GM12891 (cell line): ENCODE data around the gene ROCK2.

ENCODE experiments used
- POLR2A ChIP-seq: IDR thresholded peaks from 2 replicates; pipeline ENCODE4 v1.6.1; 2011; ENCODE audit warnings: low read depth, low read length, control low read depth
- POLR2AphosphoS5 ChIP-seq: IDR thresholded peaks from 2 replicates; pipeline ENCODE4 v1.6.1; 2011; ENCODE audit warnings: low read depth, low read length, control low read depth
- SPI1 ChIP-seq: IDR thresholded peaks from 2 replicates; pipeline ENCODE4 v1.6.1; 2011; ENCODE audit warnings: low read depth, low read length, control low read depth
- TAF1 ChIP-seq: IDR thresholded peaks from 2 replicates; pipeline ENCODE4 v1.6.1; 2011; ENCODE audit warnings: low read depth, low read length, control low read depth

GRCh38 chr2:11241412-11242203, 102.8 kb downstream of the ROCK2 start:
- no peak for TF ChIP-seq POLR2A
- TF ChIP-seq POLR2AphosphoS5: no peak
- no peak for TF ChIP-seq SPI1
- TF ChIP-seq TAF1: no peak
